Midbrain (tissue), 1 donor: ENCODE measurements around the gene RTN4RL1.

Experiments
- DNase-seq: peaks from one replicate; lab custom pipeline; 2025; lab: John Stamatoyannopoulos, UW

The RTN4RL1 gene

DNA sequence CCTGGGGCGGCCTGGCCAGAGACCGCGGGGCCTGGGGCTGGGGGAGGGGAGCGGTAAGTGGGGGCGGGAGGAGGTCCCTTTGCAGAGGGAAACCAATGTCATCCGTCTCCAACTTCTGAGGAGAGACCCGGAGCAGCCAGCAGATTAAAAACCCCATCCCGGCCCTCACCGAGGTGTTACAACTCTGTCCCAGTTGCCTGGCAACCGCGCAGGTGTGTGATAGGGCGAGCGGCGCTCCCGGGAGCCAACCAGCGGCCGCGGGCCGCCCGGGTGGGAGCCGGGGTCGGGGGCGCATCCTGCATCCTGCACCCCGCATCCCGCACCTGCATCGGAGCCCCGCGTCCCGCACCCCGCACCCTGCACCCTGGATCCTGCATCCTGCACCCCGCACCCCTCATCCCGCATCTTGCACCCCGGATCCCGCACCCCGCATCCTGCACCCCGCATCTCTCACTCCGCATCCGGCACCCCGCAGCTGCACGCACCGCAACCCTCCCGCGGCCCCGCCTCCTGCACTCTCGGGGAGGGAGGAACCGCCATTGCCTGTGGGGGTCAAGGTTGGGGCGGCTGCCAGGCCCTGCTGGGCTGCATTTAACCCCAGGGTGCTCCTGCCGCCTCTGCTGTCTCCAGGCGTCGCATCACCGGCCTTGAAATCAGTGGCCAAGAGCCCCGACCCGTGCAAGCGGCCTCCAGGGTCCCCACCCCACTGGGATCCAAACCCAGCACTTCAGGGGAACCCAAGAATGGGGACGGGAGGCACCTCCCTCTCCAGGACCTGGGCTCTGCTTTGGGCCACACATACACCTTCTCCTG is 47.3 kb downstream of the RTN4RL1 start:
- no peak for DNase-seq

DNA sequence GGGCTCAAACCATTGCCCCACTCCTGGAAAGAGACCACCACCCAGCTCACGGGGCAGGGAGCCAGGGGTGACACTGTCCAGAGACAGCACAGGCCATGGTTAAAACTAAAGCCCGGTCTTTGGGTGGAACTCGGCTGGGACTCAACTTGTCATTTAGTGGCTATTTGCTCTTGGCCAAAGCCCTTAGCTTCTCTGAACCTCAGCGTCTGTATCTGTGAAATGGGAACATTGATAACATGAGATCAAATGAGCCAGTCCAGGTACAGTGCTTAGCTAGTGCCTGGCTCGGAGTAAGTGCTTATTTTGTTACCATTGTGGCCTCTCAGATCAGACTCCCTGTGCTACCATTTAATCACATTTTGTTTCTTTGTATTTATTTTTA is 48.5 kb downstream of the RTN4RL1 start:
- DNase-seq: no peak

DNA sequence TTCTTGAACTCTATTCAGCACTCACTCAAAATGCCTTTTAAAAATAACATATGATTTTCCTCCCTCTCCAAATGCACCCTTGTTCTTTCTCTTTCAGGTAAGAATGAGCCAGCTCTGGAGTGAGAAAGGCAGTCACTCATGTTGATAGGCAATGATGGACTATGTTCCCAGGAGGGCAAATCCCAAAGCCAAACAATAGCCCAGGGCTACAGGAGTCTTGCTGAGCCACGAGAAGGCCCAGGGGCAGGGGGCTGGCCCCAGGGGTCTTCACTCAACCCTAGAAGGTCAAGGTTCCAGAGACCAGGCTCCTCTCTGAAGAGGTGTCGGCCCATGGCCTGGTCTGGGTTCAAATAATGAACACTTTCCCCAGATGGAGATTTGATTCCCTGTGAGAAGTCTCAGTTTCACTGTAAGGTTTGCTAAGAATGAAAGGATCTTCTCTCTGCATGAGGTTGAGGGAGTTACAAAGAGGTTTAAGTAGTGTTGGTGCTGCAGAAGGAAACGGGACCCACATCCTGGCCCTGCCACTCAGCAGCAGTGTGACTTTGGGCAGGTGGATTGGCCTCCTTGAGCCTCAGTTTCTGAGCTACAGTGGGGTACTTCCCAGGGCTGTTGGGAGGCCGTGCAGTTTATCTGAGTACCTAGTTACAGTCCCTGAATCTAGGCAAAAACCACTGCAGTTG is 49.0 kb downstream of the RTN4RL1 start:
- DNase-seq: no peak

DNA sequence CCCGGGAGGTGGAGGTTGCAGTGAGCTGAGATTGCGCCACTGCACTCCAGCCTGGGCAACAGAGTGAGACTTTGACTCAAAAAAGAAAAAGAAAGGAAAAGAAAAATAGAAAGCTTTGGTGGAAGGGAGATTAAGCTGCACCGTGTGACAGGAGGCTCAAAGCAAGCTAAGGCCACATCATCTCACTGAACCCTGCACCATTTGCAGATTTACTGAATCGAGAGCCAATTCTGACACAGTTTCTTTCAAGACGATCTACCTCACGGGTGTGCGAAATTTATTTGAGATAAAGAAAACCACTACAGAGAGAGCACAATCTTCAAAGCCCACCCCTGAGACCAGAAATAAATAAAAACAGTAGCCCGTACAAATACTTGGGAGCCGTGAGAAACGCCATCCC is 49.6 kb downstream of the RTN4RL1 start:
- no peak for DNase-seq

DNA sequence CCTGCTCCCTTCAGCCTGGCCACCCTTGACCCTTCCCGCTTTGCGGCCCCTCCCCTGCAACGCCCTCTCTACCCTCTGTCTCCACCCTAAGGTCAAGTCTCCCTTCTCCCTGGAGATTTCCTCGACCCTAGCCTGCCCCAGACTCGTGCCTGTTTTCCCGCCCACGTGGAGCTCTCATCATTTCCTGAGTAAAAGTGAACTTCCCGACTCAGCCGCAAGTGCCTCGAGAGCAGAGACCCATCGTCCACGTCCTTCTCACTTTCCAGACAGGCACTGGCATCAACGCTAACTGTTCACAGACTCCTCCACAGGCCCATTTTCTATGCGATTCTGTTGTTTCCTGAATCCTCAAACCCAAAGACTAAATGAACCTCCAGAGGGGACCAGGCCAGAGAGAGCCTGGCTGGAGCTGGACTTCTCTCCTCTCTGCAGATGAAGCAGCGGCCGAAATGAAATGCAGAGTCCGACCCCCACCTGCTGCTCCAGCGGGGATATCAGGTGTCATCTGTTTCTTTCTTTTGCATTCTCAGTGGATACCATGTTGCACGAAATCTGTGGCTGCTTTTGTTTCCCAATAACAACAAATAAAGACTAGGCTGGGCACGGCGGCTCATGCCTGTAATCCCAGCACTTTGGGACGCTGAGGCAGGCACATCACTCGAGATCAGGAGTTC is 52.5 kb downstream of the RTN4RL1 start:
- no peak for DNase-seq

DNA sequence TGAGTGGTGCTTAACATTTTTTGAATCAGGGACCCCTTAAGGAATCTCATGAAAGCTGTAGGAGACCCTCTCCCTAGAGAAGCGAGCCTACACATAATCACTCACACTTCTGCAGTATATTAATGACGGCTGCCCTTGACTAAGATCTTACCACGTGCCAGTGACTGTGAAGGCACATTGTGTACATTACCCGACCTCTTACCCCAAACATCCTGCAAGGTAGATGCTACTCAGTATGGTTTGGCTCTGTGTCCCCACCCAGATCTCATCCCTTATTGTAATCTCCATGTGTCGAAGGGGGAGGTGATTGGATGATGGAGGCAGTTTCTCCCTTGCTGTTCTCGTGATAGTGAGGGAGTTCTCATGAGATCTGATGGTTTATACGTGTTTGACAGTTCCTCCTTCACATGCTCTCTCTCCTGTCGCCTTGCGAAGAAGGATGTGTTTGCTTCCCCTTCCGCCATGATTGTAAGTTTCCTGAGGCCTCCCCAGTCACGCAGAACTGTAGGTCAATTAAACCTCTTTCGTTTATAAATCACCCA is 54.2 kb downstream of the RTN4RL1 start:
- no peak for DNase-seq

DNA sequence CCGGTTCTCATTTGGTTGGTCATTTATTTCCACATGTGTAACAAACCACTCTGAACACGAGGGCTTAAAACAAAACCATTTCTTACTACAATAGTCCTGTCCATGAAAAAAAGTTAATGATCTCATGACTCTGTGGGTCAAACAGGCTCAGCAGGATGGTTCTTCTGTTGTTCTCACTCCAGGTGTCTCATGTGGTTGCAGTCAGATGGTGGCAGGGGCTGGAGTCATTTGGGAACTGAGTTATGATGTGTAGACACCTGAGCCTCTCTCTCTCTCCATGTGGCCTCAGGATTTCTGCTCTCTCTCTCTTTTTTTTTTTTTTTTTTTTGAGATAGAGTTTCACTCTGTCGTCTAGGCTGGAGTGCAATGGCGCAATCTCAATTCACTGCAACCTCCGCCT is 55.4 kb downstream of the RTN4RL1 start:
- no peak for DNase-seq

DNA sequence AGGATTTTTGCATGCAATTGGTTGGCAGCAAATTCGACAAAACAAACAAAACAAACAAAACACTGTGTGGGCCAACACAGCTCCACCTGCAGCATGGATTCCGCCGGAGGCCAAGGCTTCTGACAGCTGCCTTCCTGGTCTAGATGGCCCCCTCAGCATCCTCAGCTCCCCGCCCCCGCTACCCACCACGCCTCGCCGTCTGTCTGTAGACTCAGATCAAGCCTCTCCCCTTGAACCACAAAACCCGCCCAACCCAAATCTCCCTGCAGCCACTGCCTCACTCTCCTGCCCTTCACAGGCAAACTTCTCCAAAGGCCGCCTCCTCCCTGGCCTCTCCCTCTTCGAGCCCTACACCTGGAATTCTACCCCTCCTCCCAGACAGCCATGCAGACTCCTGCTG is 57.9 kb downstream of the RTN4RL1 start:
- no peak for DNase-seq

DNA sequence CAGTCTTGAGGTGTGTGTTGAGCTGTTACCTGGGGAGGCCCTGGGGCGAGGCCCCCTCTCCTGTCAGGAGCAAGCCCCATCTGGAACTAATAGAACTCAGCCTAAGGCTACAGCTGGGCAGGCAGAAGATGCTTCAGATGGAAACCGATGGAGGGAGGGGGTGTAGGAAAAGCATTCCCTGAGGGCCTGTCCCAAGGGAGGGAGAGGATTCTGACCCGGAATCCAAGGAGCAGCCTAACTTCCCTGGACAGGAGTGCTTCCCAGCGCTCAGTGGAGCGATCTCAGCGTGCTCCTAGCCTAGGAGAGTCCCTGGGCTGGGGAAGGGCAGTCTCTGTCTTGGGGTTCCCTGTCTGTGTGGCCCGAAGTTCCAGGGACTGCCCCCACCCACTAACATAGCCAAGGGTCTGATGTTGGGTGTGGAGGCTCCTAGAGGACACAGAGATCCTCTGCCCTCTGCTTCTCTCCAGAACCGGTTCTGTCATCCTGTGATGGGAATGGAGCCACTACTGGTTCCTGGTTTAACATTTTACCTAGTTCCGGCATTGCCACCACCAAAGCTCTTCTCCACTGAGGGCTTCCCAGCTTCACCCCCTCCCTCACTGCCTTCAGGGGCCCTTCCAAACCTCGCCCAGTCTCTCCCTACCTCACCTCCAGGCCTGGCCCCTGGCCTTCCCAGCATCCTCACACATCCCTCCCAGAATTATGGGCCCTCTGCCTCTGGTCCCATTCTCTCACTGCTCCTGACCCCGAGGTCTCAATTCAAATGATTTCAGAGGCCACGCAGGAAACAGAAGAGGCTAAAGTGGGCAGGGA is 58.7 kb downstream of the RTN4RL1 start:
- DNase-seq: no peak

DNA sequence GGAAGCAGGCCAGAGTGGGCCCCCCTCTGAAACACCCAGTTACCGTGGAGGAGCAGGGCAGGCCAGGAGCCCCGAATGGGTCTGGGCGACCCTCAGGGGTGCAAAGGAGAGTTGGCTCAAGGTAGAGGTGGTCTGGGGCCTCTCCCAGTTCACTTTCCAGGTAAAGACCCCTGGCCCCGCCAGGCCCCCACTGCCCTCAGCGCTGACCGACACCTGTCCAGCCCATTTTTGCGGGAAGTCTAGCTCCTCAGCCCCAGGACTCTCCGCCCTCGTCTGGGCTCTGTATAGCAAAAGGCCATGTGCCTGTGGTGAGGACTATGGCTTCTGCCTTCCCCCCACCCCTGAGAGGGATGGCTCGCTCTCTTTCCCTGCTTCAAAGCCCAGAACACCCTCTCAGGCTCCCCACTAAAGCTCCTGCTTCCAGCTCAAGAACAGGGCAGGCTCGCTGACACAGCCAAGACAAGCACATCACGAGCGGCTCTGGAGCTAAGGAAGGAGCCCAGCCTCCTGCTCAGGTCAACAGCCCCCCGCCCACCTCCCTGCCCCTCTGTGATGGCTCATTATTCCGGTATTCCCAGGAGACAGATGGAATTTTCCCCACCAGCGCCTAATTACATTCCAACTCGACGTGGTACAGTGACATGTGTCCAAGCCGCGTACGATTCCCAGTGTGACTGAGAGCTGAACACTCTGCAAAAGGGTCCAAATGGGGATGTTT is 59.4 kb downstream of the RTN4RL1 start:
- no peak for DNase-seq

DNA sequence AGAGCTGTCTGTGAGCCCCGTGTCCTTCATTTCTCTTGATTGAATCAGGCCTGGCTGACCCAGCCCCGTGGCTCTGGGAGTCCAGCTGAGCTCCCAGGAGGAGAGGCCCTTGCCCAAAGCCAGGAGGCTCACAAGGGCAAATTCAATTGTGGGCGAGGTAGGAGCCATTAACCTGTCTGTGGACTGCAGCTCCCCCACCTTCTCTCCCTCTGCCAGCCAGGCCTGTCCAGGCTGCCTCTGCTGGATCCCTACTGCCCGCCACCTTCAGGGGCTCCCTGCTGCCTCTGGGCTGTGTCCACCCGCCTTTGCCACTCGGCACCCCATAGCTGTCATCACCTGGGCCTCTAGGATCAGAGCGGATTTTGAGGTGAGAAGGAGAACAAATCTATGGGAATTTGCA is 61.9 kb downstream of the RTN4RL1 start:
- DNase-seq: no peak

DNA sequence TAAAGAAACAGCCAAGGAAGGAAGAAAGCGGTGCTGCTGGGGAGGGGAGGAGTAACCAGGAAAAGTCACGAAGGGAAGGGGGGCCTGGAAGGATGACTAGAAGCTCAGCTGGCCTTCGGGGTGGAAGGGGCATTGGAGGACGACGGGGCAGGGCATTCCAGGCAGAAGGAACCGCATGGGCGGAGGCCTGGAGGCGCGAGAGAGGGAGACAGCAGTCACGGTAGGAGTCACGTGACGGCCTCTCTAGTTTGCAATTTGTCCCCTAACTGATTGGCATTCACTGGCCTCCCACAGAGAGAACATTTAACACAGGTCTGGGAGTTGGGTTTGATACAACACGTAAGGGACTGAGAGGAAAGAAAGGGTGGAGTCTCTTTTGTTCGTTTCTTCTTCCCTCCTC is 63.9 kb downstream of the RTN4RL1 start:
- no peak for DNase-seq

DNA sequence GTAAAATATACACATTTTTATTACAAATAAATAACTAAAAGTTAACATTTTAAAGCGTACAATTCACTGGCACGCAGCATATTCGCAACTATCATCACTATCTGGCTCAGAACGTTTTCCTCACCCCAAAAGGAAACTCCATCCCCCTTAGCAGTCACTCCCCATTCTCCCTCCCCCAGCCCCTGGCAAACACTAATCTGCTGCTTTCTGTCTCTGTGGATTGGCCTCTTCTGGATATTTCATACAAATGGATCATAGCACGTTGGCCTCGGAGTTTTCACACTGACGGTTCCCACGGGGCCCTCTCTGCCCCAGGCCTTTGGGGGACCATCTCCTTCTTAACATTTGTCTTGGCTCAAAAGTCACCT is 64.6 kb downstream of the RTN4RL1 start:
- DNase-seq: no peak

DNA sequence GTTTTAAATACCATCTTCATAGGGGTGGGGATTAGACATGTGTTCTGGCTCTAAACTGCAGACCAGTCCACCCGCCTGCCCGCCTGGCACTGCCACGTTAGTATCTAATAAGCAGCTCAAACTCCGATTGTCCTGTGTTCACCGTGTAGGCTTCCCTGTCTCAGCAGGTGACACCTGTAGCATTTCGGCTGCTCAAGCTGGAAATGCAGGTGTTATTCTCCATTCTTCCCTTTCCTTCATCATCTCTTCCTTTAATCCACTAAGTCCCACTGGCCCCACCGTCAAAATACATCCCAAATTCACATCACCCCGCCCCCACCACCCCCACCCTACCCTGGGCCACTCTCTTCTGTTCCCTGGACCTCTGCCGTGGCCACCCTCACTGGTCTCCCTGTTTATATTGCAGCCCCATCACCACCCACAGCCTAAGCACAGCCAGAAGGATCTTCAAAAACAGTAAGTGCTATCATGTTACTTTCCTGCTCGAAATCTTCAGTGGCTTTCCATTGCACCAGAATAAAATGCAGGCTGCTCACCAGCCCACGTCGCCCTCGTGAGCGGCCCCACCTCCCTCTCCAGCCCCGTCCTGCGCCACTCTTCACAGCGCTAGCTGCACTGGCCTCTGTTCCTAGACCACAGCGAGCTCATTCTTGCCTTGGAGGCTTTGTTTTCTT is 65.1 kb downstream of the RTN4RL1 start:
- no peak for DNase-seq

DNA sequence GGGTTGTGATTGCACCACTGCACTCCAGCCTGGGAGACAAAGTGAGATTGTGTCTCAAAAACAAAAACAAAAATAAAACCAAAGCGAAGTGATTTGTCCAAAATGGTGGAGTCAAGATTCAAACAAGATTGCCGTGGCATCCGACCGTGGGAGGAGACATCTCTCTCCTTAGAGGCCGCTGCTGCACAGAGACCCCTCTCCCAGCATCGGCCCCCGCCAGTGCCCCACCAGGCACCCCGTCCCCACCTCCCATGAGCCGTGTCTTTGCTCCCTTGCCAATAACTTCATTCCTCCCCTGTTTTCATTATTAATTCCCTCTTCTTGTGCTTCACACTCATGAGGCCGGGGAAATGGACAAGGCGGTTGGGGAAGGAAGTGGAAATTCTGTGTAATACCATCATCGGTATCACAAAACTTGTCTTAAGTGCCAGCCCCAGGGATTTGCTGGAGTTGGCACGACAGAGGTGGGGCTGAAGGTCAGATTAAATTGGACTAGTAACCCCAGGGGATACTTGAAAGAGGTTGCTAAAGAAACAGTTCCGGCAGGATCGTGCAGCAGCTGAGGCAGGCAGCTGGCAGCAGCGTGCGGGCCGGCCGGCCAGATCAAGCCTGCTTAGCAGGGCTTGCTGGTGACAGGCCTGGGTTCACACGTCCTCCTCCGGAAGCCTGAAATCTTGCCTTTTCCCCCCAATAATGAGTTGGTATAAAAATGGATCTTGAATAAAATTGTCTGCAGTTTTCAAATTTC is 66.8 kb downstream of the RTN4RL1 start:
- DNase-seq: no peak

DNA sequence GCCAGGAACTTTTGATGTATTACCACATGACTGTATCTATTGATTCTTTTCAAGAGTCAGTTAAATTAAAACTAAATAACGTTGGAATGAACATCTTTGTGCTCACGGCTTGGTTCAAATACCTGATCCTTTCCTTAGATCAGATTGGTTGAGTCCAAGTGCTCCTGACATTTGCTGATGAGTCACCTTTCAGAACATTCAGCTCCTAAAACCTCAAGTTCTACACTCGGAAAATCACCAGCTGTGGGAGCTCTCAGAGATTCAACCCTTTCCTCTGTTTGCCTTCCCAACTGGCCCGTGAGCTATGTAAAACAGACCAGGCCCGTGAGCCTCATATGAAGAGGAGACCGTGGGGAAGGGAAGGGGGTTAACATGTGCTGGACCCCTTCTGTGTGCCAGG is 68.1 kb downstream of the RTN4RL1 start:
- no peak for DNase-seq

DNA sequence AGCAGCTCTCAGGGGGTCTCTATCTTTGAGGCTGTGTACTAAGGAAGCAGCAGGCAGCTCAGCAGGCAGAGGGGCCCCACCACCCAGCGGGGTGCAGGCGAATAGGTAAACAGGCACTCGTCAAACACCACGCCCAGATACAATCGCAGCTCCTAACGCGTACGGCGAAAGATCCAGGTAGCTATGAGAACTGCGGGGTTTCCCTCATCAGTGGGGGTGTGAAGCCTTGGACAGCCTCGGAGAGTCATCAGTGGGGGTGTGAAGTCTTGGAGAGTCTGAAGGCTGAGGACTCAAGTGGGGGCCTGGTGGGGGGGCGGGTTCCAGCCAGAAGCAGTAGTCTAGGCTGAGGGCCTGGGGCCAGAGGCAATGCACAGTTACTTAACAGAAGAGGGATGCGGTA is 69.0 kb downstream of the RTN4RL1 start:
- DNase-seq: no peak

DNA sequence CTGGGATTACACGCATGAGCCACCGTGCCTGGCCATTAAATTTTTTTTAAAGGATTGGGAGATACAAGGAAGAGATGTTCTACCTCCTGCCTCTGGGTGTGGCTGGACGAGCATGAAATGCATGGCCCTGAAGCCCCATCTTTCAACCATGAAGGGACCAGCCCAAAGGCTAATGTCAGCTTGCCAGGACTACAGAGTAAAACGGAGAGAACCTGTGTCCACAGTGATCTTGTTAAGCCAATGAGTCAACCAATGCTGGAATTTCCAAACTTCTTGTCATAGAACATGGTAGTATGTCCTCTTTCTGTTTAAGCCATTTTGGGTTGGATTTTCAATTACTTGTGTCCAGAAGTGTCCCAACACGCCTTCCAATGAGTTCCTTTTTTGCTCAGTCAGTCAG is 71.3 kb downstream of the RTN4RL1 start:
- no peak for DNase-seq

DNA sequence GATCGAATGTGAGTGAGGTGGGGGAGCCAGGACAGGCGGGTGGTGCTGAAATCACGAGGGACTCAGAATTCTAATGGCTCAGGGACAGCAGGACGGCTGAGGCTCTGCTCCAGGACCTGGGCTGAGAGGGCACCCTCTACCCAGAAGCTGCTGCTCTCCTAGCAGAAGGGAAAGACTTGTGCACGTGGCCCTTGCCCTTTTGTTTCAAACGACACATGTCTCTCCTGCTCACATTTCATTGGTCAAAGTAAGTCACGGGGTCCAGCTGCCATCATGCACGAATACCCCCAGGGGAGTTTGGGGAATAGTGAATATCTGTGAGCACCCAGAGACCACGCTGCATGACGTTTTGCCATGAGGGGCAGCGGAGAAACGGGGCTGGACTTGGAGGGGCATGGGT is 73.2 kb downstream of the RTN4RL1 start:
- no peak for DNase-seq

DNA sequence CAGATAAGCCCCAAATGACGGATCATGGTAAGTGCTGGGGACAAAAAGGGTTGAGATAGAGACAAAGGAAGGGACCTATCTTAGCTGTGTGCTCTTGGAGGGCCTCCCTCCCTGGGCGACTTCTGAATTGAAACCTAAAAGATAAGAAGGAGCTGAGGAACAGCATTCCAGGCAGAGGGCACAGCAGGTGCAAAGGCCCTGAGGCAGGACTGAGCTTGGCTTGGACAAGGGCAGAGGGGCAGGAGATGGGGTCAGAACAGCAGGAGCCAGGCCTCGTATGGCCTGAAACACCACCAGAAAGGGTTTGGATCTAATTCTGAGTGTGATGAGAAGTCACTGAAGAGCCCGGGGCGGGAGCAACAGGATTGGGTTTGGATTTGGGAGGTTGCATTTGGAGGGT is 75.4 kb downstream of the RTN4RL1 start:
- DNase-seq: no peak
